Activated naive CD4-positive, alpha-beta T cell treated with anti-CD3 and anti-CD28 coated beads, Interleukin-2, amount 50 U/mL, for 72 hours (primary cell): ENCODE measurements around the gene TOR1AIP2. TPM values are rescaled to one million over a fixed set of nuclear protein-coding genes. Genes with fewer than 3 reads are reported as not detected.
"Not testable (repeated sequence)": the region's sequence is repeated elsewhere in the genome, so short reads cannot be mapped to it uniquely, and the experiment has no call there.

Experiments
- ATAC-seq, 2 donors: fragments of 150-1000 bp; cut with Tn5 transposase; 2 replicates each; pipeline ENCODE4 v1.10.0; 2021; ENCODE audit warnings: mild to moderate bottlenecking in 2 of 2, moderate library complexity in 2 of 2
- DNase-seq, 2 donors: peaks; one replicate each; pipeline ENCODE4 v3.0.0; 2021 to 2022; ENCODE audit warnings: low spot score in 2 of 2
- H3K27ac Mint-ChIP-seq, 2 donors: one replicate each; pipeline ENCODE4 v1.8.0; 2022; ENCODE audit warnings: mild to moderate bottlenecking in 2 of 2, mixed read lengths in 2 of 2
- H3K36me3 Mint-ChIP-seq, 2 donors: one replicate each; pipeline ENCODE4 v1.8.0; 2022; ENCODE audit warnings: mixed read lengths in 2 of 2
- H3K9me3 Mint-ChIP-seq, 2 donors: one replicate each; pipeline ENCODE4 v1.8.0; 2022; ENCODE audit warnings: mixed read lengths in 2 of 2
- total RNA-seq, 2 donors: library from RNA; stranded (reverse); gene quantifications; one replicate each; pipeline ENCODE4 v1.2.3, GENCODE V29; 2022

The TOR1AIP2 gene
- total RNA-seq, 2 donors from 2014 or later, result 39.6 to 46.7 TPM

DNA sequence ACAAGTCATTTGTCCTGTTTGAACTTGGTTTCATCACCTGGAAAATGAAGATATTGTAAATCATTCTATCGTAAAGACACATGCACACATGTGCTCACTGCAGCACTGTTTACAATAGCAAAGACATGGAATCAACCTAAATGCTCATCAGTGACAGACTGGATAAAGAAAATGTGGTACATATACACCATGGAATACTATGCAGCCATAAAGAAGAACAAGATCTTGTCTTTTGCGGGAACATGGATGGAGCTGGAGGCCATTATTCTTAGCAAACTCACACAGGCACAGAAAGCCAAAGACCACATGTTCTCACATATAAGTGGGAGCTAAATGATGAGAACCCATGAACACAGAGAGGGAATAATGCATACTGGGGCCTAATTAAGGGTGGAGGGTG is 73.2 kb downstream of the TOR1AIP2 start:
- peak overlapping the region in 1 of 2 donors; percentile 25 for H3K27ac Mint-ChIP-seq
- H3K9me3 Mint-ChIP-seq, ATAC-seq, H3K36me3 Mint-ChIP-seq, DNase-seq: not testable (repeated sequence)

DNA sequence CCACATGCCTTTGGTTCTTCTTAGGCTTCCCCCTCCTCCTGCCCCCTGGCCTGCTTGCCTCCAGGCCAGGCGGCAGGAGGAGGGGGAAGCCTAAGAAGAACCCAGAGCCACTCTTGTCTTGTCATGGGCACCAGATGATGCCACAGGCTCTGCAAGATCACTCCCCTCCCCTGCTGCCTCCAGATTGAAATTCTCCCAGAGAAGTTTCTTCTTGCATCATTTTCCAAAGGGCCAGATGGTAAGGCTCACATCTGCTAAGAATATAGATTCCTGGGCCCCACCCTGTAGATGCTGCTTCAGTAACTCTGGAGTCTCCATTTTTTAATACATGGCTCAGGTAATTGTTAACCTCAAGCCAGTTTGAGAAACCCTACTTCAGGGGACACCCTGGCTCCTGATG is 73.7 kb downstream of the TOR1AIP2 start:
- H3K9me3 Mint-ChIP-seq, result no peaks in the 10 kb centered on the region
- H3K36me3 Mint-ChIP-seq, result no peaks in the 10 kb centered on the region
- ATAC-seq, result no peak
- peak overlapping the region in 1 of 2 donors; percentile 25 for H3K27ac Mint-ChIP-seq
- DNase-seq, result no peak

DNA sequence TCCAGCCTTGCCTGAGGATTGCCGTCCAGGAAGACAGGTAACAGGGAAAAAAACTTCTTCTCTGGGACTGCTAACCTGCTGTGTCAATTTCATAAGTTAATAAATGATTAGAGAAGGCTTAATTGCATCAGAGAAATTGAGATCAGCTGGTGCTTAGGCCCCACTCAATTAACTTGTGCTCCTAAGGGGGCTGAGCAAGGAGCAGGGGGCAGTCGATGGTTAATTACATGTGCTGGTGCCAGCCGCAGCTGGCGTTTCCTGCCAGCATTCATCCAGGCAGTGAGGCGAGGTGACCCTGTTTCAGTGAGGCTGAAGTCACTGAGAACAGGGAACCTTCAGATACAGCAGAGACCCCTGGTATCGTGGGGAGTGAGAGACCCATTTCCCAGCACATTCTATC is 74.5 kb downstream of the TOR1AIP2 start:
- Mint-ChIP-seq H3K36me3 (no peaks in the 10 kb centered on the region), H3K27ac (no peak overlapping the region), H3K9me3 (no peaks in the 10 kb centered on the region)
- DNase-seq, result no peak
- ATAC-seq, result no peak

DNA sequence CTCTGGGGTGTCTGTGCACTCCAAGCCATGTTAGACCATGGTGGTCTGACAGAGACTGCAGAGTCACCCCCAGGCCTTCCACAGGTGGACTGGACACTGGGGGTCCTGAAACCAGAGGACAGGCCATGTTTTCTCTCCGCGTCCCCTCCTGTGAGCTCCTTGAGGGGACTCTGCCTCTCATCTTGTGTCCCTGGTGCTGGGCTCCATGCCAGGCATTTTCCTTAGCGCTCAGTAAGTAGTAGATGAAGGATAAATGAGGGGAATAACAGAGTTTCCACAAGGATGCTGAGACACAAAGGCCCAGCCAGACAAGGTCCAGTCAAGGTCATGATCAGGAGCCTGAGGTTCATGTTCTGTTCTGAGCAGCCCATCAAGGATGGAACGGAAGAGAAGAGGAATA is 77.1 kb downstream of the TOR1AIP2 start:
- Mint-ChIP-seq H3K9me3 (no peaks in the 10 kb centered on the region), H3K27ac (peak overlapping the region in 1 of 2 donors; percentile 17), H3K36me3 (no peaks in the 10 kb centered on the region)
- no peak for ATAC-seq
- DNase-seq, result no peak

GRCh38 chr1:179798864-179799516 is 78.6 kb downstream of the TOR1AIP2 start:
- DNase-seq (no peak), ATAC-seq (no peak)
- Mint-ChIP-seq H3K9me3 (no peaks in the 10 kb centered on the region), H3K27ac (peak overlapping the region in 1 of 2 donors; percentile 23), H3K36me3 (no peaks in the 10 kb centered on the region)

DNA sequence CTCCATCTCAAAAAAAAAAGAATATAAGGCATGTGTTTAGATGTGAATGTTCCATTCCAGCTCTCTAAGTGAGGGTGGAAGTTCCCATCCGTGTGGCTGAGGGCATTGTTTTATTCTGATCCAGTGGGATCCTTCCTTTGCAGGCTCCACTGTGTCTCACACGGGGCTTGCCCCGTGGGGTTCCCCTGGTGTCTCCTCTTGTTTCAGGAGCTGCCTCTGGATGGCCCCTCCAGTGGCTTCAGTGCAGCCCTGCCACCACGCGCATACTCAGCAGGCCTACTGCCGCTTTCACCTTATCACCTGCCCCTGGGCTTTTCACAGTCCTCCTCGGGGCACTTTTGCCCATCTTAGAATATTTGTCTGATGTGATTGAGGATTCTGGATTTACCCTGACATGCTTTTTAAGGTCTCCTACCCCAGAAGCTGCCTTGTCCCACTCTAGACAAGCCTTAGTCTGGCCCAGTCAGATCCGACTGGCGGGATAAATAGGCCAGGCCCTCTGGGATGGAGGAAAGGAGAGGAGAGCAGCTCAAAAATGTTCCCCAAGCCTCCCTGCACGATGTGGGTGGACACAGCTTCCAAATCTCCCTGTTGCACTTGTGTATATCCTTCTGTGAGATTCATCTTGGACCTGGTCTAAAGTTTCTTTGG is 79.3 kb downstream of the TOR1AIP2 start:
- ATAC-seq (no peak), DNase-seq (no peak)
- H3K27ac Mint-ChIP-seq, result no peak overlapping the region
- H3K9me3 Mint-ChIP-seq, result no peaks in the 10 kb centered on the region
- H3K36me3 Mint-ChIP-seq, result no peaks in the 10 kb centered on the region

GRCh38 chr1:179794669-179795068 is 82.9 kb downstream of the TOR1AIP2 start:
- no peak for ATAC-seq

DNA sequence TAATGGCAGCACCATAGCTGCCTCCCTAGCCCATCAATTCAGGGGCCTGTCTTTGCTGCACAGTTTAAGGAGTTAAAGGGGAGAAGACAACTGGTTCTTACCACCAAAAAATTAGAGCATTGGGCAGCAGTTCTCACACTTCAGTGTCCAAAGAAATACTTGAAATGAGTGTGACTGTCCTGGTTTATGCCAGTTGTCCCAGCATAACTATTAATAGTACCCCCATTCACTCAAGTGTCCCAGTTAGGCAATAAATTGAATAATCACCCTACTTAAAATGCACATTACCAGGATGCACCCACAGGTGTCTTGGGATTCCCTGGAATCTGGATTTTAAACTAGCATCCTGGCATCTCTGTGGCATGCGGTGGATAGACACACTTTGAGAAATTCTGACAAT is 83.5 kb downstream of the TOR1AIP2 start:
- ATAC-seq, result no peak
- no peak for DNase-seq
- Mint-ChIP-seq H3K9me3 (no peaks in the 10 kb centered on the region), H3K27ac (no peak overlapping the region), H3K36me3 (no peaks in the 10 kb centered on the region)

More at GRCh38 chr1:179794669-179795068, 82.9 kb downstream of the TOR1AIP2 start:
- DNase-seq, result no peak
- Mint-ChIP-seq H3K36me3 (no peaks in the 10 kb centered on the region), H3K9me3 (no peaks in the 10 kb centered on the region), H3K27ac (no peak overlapping the region)

DNA sequence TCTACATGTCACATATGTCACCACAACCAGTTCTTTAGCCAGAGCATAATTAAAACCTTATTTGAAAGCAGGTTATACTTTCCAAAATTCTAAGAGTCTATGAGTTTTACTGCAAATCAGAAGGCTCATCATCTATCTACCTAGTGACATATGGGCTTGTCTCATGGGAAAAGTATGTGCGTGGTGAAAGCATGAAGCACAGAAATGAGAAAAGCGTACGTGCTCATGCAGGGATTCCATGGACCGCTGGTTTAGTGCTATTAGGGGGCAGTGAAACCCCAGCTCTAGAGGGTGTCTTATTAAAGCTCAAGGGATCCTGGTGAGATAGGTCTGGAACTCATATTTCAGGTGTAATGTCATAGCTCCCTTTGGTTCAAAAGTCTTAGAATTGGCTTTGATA is 84.3 kb downstream of the TOR1AIP2 start:
- DNase-seq (no peak), ATAC-seq (no peak)
- H3K9me3 Mint-ChIP-seq, result no peaks in the 10 kb centered on the region
- H3K27ac Mint-ChIP-seq, result no peak overlapping the region
- H3K36me3 Mint-ChIP-seq, result no peaks in the 10 kb centered on the region

Other genes starting within 250 kb of the TOR1AIP2 start
- not detected for gene FAM163A, start 134.5 kb downstream of the TOR1AIP2 start, total RNA-seq
- gene TOR1AIP1, start 4.5 kb upstream of the TOR1AIP2 start, total RNA-seq, result 10 to 100 TPM; 48.3 to 53.0 TPM
- gene CEP350, start 77.0 kb upstream of the TOR1AIP2 start, total RNA-seq, result 10 to 100 TPM; 41.9 to 43.6 TPM